GM18526 (cell line): ENCODE measurements around the gene TFDP2.

Experiments used
- POLR2A ChIP-seq: IDR thresholded peaks from 3 replicates; pipeline ENCODE4 v1.6.1; 2011; ENCODE audit not compliant: insufficient read length; ENCODE audit errors: extremely low read depth

The TFDP2 gene

GRCh38 chr3:142013326-142013980 lies 135.9 kb downstream of the TFDP2 start:
- TF ChIP-seq POLR2A: no peak

GRCh38 chr3:142009029-142009428 lies 140.3 kb downstream of the TFDP2 start:
- no peak for TF ChIP-seq POLR2A

GRCh38 chr3:142007710-142008399 lies 141.5 kb downstream of the TFDP2 start:
- TF ChIP-seq POLR2A: no peak

GRCh38 chr3:142004025-142004424 lies 145.3 kb downstream of the TFDP2 start:
- no peak for TF ChIP-seq POLR2A

- TF ChIP-seq POLR2A: no peak
Observed at GRCh38 chr3:142003291-142003690, 146.1 kb downstream of the TFDP2 start.

GRCh38 chr3:142000325-142000870 lies 148.9 kb downstream of the TFDP2 start:
- no peak for TF ChIP-seq POLR2A

- no peak for TF ChIP-seq POLR2A
Observed at GRCh38 chr3:141998669-141999290, 150.6 kb downstream of the TFDP2 start.

GRCh38 chr3:141996437-141996836 lies 152.9 kb downstream of the TFDP2 start:
- TF ChIP-seq POLR2A: no peak

GRCh38 chr3:141994856-141995255 lies 154.5 kb downstream of the TFDP2 start:
- TF ChIP-seq POLR2A: no peak

- no peak for TF ChIP-seq POLR2A
Observed at GRCh38 chr3:141992512-141992911, 156.8 kb downstream of the TFDP2 start.

GRCh38 chr3:141986548-141987107 lies 162.7 kb downstream of the TFDP2 start:
- TF ChIP-seq POLR2A: no peak

GRCh38 chr3:141981084-141981483 lies 168.3 kb downstream of the TFDP2 start:
- TF ChIP-seq POLR2A: no peak

GRCh38 chr3:141979050-141979671 lies 170.2 kb downstream of the TFDP2 start:
- TF ChIP-seq POLR2A: no peak

GRCh38 chr3:141972399-141972798 lies 176.9 kb downstream of the TFDP2 start:
- no peak for TF ChIP-seq POLR2A

- TF ChIP-seq POLR2A: no peak
Observed at GRCh38 chr3:141971571-141971970, 177.8 kb downstream of the TFDP2 start.
